Stimulated activated CD4-positive, alpha-beta T cell treated with anti-CD3 and anti-CD28 coated beads, Interleukin-4, amount 100 ng/mL, for 48 hours (primary cell): ENCODE measurements around the gene GMCL1.
A peak's percentile ranks its signal among the peaks of the same experiment; 100 is the strongest.
"Not testable (repeated sequence)": the region's sequence is repeated elsewhere in the genome, so short reads cannot be mapped to it uniquely, and the experiment has no call there.

ENCODE experiments used
- DNase-seq, 2 donors: peaks; one replicate each; pipeline ENCODE4 v3.0.0-alpha.2; 2020; ENCODE audit warnings: low read depth in 2 of 2

The GMCL1 gene

DNA sequence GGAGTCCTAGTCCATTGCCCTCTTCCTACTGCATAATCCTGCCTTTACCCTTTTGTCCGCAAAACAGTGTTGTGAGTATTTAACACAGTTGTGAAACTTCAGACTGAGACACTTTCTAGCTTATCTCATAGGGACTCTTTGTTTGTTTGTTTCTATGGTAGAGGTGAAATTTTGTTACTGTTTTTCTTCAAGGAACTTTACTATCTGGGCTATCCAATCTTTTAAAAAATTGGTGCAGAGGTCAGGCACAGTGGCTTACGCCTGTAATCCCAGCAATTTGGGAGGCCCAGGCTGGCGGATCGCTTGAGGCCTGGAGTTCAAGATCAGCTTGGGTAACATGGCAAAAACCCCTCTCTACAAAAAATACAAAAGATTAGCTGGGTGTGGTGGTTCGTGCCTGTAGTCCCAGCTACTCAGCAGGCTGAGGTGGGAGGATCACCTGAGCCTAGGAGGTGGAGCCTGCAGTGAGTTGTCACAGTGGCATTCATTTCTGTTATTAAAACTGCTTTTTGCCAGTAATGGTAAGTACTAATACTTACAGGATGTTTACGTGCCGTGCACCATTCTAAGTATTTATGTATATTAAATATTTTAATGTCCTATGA is 18.8 kb downstream of the GMCL1 start:
- no peak for DNase-seq

- no peak for DNase-seq
Observed at GRCh38 chr2:69858261-69858660, 28.8 kb downstream of the GMCL1 start.

GRCh38 chr2:69863298-69863697 is 33.8 kb downstream of the GMCL1 start:
- DNase-seq, result no peak

GRCh38 chr2:69888451-69888850 is 59.0 kb downstream of the GMCL1 start:
- no peak for DNase-seq

- DNase-seq, result no peak
Observed at GRCh38 chr2:69889302-69889701, 59.8 kb downstream of the GMCL1 start.

DNA sequence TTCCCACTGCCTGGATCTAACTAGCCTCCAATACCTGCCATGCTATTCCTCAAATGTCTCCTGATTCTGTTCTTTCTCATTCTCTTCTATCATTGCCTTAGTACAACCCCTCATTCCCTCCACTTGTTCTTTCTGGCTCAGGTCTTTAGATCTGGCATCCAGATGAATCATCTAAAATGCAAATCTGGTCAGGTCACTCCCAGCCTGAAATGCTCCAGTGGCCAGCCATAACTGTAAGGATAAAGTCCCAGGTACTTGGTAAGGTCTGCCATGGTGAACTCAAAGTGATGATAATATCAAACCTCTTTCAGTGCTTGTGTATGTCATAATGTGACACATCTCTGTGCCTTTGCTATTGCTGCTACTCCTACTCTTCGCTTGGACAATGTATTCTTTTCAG is 61.4 kb downstream of the GMCL1 start:
- no peak for DNase-seq

GRCh38 chr2:69892838-69893424 is 63.5 kb downstream of the GMCL1 start:
- not testable (repeated sequence) for DNase-seq

DNA sequence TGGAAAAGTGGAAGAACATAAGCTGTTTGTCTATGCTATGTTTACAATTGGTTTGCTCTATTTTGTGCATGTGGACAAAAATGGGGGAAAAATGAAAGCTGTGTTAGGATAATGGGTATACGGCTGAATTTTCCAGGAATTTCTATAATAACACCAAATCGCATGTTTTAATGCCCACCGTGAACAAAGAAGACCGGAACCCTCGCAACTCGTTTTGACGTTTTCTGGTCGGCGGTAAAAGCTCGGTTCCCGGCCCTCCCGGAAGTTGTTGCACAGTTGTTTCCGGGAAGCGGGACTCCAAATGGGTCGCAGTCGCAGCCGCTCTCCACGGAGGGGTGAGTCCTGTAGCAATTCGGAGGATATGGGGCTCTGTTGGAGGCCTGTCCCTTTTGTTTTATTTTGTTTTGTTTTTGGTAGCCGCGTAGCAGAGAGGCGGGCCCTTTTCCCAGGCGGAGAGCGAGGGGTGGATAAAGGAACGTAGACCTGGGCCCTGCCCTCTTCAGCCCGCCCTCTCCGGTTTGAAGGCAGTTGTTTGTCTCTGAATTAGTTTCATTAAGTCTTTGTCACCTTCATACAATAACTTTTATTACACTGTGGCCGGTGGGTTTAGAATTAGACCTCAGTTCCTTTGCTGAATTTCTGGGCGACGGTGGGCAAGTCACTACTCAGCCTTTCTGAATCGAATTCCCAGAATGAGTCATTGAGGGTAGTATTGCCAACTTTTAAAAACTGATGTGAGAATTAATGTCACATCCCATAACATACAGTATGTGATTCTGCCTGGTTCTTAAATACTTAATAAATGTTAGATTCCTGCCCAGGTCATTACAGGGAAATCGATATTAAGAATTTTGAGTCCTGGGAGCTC is 64.5 kb downstream of the GMCL1 start, which contains the start of gene SNRNP27:
Gene SNRNP27, plus strand, starts transcription at position 273 of the 868 bp plus-strand sequence. Its CDS starts 29 bp downstream, at position 302.
- peak; percentile 75 to 78 for DNase-seq

DNA sequence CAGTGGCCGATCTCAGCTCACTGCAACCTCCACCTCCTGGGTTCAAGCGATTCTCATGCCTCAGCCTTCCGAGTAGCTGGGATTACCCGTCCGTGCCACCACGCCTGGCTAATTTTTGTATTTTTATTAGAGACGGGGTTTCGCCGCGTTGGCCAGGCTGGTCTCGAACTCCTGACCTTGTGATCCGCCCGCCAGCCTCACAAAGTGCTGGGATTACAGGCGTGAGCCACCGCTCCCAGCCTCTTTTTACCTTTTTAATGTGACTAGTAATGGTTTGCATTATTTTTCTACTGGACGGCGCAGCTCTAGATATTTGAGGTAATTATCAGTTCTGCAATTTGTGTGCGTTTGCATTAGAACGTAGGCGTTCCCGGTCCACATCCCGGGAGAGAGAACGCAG is 65.3 kb downstream of the GMCL1 start:
- not testable (repeated sequence) for DNase-seq

DNA sequence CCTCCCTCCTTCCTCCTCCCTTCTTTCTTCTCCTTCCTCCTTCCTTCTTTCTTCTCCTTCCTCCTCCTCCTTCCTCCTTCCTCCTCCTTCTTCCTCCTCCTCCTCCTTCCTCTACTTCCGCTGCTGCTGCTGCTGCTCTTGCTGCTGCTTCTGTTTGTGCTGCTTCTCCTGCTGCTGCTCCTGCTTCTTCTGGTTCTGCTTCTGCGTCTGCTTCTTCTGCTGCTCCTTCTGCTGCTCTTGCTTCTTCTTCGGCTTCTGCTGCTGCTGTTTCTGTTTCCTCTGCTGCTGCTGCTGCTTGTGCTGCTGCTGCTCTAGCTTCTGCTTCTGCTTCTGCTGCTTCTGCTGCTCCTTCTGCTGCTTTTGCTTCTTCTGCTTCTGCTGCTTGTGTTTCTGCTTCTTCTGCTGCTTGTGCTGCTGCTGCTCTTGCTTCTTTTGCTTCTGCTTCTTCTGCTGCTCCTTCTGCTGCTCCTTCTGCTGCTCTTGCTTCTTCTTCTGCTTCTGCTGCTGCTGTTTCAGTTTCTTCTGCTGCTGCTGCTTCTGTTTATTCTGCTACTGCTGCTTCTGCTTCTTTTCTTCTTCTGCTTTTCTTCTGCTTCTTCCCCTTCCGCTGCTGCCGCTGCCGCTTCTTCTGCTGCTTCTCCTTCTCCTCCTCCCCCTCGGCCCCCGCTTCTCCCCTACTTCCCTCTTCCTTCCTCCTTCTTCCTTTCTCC is 72.9 kb downstream of the GMCL1 start:
- DNase-seq, result no peak

GRCh38 chr2:69907216-69907615 is 77.8 kb downstream of the GMCL1 start:
- no peak for DNase-seq

DNA sequence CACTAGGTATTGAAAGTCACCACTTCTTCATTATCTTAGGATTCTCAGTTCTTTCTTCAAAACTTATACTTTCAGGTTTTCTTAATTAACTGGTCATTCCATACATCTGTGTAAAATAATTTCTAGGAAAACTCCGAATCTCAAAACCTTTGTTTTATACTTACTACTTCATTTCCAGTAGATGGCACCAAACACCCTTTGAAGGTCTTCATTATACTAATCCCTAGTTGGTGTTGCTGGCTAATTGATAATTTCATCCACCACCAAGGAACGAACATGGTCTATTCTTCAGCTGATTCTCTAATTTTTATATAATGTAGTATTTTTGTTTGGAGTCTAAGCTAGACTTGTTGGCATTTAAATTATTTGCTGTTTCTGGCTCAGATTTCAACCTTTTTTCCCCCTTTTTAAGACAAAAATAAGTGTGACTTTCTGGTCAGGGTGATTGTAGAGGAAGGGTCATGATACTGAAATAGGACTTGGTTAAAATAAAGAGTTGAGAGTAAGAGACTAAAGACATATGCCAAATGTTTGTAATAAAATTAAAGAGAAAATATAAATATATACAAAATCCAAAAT is 82.6 kb downstream of the GMCL1 start:
- no peak for DNase-seq

- peak; percentile 18 to 23 for DNase-seq
Observed at GRCh38 chr2:69914164-69914949, 84.9 kb downstream of the GMCL1 start.

DNA sequence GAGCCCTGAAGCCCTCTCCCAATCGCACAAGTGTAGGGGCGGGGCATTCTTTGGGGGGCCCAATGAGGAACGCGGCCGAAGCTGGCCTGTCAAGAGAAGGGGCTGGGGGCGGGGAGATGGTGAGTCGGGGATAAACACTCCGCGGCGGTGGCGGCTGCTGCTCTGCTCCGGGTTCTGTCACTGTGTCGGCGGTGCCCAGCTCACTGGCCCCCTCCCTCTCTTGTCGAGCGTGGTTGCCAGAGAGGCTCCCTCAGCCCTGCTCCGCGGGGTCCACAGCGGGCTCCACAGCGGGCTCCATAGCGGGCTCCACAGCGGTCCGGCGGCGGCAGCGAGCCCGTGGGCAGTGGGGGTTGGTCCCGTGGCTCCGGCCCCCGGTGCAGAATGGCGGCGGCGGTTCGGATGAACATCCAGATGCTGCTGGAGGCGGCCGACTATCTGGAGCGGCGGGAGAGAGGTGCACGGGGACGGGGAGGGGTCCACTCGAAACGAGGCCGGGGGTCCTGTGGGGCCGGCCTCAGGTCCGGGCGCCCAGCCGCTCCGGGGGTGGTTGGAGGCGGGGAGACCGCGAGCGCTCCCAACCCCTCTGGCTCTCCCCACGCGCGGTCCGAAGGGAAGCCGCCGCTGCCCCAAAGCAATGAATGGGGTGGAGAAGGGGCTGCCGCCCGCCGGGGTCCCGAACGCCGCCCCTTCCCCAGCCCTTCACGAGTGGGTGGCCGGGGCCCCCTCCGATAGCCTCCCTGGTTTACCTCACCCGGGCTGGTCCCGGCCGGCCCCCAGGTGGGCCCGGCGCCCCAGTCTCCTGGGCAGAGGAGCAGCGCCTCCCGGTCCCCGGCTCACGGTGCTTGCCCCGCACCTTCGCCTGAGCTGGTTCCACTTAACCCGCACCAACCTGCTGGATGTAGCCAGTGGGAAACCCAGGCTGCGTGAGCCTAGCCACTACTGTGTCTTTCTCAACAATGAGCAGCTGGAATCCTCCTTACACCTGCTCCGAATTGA is 85.8 kb downstream of the GMCL1 start, which contains the start of gene MXD1:
Gene MXD1, plus strand, starts transcription at position 160 of the 996 bp plus-strand sequence. Its CDS starts 222 bp downstream, at position 382.
- peak; percentile 99 to 100 for DNase-seq

GRCh38 chr2:69916106-69916505 is 86.6 kb downstream of the GMCL1 start:
- no peak for DNase-seq

DNA sequence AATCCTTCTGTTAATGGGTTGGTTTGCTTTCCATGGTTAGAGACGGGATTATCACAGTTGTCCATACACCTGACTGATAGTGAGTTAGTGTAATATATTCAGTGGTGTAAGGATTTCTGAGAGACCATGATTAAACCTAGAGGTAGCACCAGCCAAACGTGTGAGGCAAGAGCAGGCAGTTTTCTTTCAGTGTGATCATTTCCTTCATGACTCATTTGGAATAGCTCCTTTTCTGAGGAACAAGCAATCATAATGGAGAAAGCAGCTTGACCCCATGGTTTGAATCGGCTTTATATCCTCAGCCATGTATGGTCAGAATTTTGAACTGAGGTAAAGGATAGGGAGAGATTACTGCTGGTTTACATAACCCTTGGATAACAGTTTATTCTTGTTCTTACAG is 88.4 kb downstream of the GMCL1 start:
- no peak for DNase-seq

DNA sequence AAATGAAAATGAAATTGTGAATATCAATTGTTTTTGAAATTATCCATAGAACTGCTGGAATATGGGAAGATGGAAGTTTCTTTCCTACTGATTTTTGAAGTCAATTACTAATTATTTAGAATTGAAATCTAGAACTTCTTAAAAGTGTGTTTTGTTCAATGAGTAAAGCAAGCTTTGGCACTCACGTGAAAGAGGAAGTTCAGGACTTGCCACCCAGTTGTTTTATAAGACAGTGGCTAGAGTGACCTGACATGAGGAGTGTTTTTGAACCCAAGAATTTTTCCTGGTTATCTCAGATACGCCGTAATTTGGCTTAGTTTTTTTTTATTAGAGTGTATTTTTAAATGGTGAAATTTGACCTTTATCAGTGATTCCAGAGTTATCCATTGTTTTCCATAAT is 88.9 kb downstream of the GMCL1 start:
- no peak for DNase-seq

- DNase-seq, result no peak
Observed at GRCh38 chr2:69923116-69923515, 93.7 kb downstream of the GMCL1 start.

- DNase-seq, result no peak
Observed at GRCh38 chr2:69926849-69927515, 97.5 kb downstream of the GMCL1 start.
